Stimulated activated naive CD4-positive, alpha-beta T cell treated with Interleukin-2 at 50 U/mL for 16 hours (primary cell): Measurements from ENCODE around the gene RHBG.

Experiments used
- DNase-seq: peaks from one replicate; lab custom pipeline; 2025; lab: John Stamatoyannopoulos, UW

RHBG gene

GRCh38 chr1:156386949-156387869 lies 18.2 kb downstream of the RHBG start:
- DNase-seq: no peak

- no peak for DNase-seq
Observed at GRCh38 chr1:156387870-156388173, 18.8 kb downstream of the RHBG start.

- no peak for DNase-seq
Observed at GRCh38 chr1:156388174-156389137, 19.4 kb downstream of the RHBG start.

- DNase-seq: no peak
Observed at GRCh38 chr1:156389311-156389710, 20.3 kb downstream of the RHBG start.

- no peak for DNase-seq
Observed at GRCh38 chr1:156390469-156391365, 21.7 kb downstream of the RHBG start.

- DNase-seq: no peak
Observed at GRCh38 chr1:156391366-156391677, 22.3 kb downstream of the RHBG start.

- no peak for DNase-seq
Observed at GRCh38 chr1:156391701-156392100, 22.7 kb downstream of the RHBG start.

- DNase-seq: no peak
Observed at GRCh38 chr1:156392452-156392853, 23.4 kb downstream of the RHBG start.

GRCh38 chr1:156393095-156393494 lies 24.1 kb downstream of the RHBG start:
- DNase-seq: no peak

GRCh38 chr1:156394082-156394481 lies 25.1 kb downstream of the RHBG start:
- no peak for DNase-seq

GRCh38 chr1:156394835-156395461 lies 25.9 kb downstream of the RHBG start:
- no peak for DNase-seq

GRCh38 chr1:156399355-156400125 lies 30.5 kb downstream of the RHBG start:
- DNase-seq: no peak

- DNase-seq: no peak
Observed at GRCh38 chr1:156400191-156400935, 31.4 kb downstream of the RHBG start.

GRCh38 chr1:156401041-156401574 lies 32.1 kb downstream of the RHBG start:
- DNase-seq: no peak

- no peak for DNase-seq
Observed at GRCh38 chr1:156401681-156402081, 32.7 kb downstream of the RHBG start.

GRCh38 chr1:156402331-156403020 lies 33.5 kb downstream of the RHBG start:
- no peak for DNase-seq

- DNase-seq: no peak
Observed at GRCh38 chr1:156405670-156406069, 36.7 kb downstream of the RHBG start.

GRCh38 chr1:156406251-156406650 lies 37.2 kb downstream of the RHBG start:
- no peak for DNase-seq

GRCh38 chr1:156407344-156407743 lies 38.3 kb downstream of the RHBG start:
- no peak for DNase-seq
